Rectal smooth muscle tissue (tissue), 1 donor: ENCODE measurements around the gene FANK1.

Experiments used
- H3K27ac ChIP-seq: one replicate; pipeline ENCODE4 v1.7.0; 2013; ENCODE audit warnings: low read depth, low read length, inconsistent platforms
- H3K27me3 ChIP-seq: one replicate; pipeline ENCODE4 v1.7.0; 2013; ENCODE audit warnings: low read length; ENCODE audit not compliant: control insufficient read depth, insufficient read depth
- H3K36me3 ChIP-seq: one replicate; pipeline ENCODE4 v1.7.0; 2013; ENCODE audit warnings: low read length; ENCODE audit not compliant: control insufficient read depth, insufficient read depth
- H3K4me1 ChIP-seq: one replicate; pipeline ENCODE4 v1.7.0; 2013; ENCODE audit warnings: low read length; ENCODE audit not compliant: control insufficient read depth, insufficient read depth
- H3K4me3 ChIP-seq: one replicate; pipeline ENCODE4 v1.7.0; 2013; ENCODE audit warnings: low read length
- H3K9ac ChIP-seq: one replicate; pipeline ENCODE4 v1.7.0; 2013; ENCODE audit warnings: low read length

Gene FANK1

GRCh38 chr10:125984865-125985495 is 88.6 kb downstream of the FANK1 start:
- no peaks in the 10 kb centered on the region for H3K4me1 ChIP-seq
- no peaks in the 10 kb centered on the region for H3K27me3 ChIP-seq
- no peak overlapping the region for H3K9ac ChIP-seq
- H3K4me3 ChIP-seq: no peak overlapping the region
- no peaks in the 10 kb centered on the region for H3K36me3 ChIP-seq
- no peak overlapping the region for H3K27ac ChIP-seq

- no peak overlapping the region for H3K9ac ChIP-seq
- H3K27me3 ChIP-seq: no peaks in the 10 kb centered on the region
- no peak overlapping the region for H3K4me3 ChIP-seq
- no peak overlapping the region for H3K27ac ChIP-seq
- no peaks in the 10 kb centered on the region for H3K4me1 ChIP-seq
- no peaks in the 10 kb centered on the region for H3K36me3 ChIP-seq
Observed at GRCh38 chr10:125985557-125986240, 89.3 kb downstream of the FANK1 start.

GRCh38 chr10:125989791-125990190 is 93.4 kb downstream of the FANK1 start:
- Histone ChIP-seq H3K4me3 (no peak overlapping the region), H3K4me1 (no peaks in the 10 kb centered on the region), H3K9ac (no peak overlapping the region), H3K27ac (no peak overlapping the region), H3K27me3 (no peaks in the 10 kb centered on the region), H3K36me3 (no peaks in the 10 kb centered on the region)

GRCh38 chr10:125990974-125991373 is 94.6 kb downstream of the FANK1 start:
- H3K4me3 ChIP-seq: no peak overlapping the region
- no peak overlapping the region for H3K27ac ChIP-seq
- no peaks in the 10 kb centered on the region for H3K27me3 ChIP-seq
- H3K36me3 ChIP-seq: no peaks in the 10 kb centered on the region
- no peaks in the 10 kb centered on the region for H3K4me1 ChIP-seq
- H3K9ac ChIP-seq: no peak overlapping the region

- Histone ChIP-seq H3K27me3 (no peaks in the 10 kb centered on the region), H3K4me3 (no peak overlapping the region), H3K4me1 (no peaks in the 10 kb centered on the region), H3K9ac (no peak overlapping the region), H3K36me3 (no peaks in the 10 kb centered on the region), H3K27ac (no peak overlapping the region)
Observed at GRCh38 chr10:125991392-125991791, 95.0 kb downstream of the FANK1 start.

GRCh38 chr10:125992254-125992653 is 95.9 kb downstream of the FANK1 start:
- Histone ChIP-seq H3K9ac (no peak overlapping the region), H3K27ac (no peak overlapping the region), H3K36me3 (no peaks in the 10 kb centered on the region), H3K4me1 (no peaks in the 10 kb centered on the region), H3K27me3 (no peaks in the 10 kb centered on the region), H3K4me3 (no peak overlapping the region)

- Histone ChIP-seq H3K4me3 (no peak overlapping the region), H3K4me1 (no peaks in the 10 kb centered on the region), H3K27me3 (no peaks in the 10 kb centered on the region), H3K9ac (no peak overlapping the region), H3K36me3 (no peaks in the 10 kb centered on the region), H3K27ac (no peak overlapping the region)
Observed at GRCh38 chr10:125994601-125995000, 98.2 kb downstream of the FANK1 start.

GRCh38 chr10:125995726-125996304 is 99.5 kb downstream of the FANK1 start:
- Histone ChIP-seq H3K4me3 (no peak overlapping the region), H3K9ac (no peak overlapping the region), H3K36me3 (no peaks in the 10 kb centered on the region), H3K27me3 (no peaks in the 10 kb centered on the region), H3K27ac (no peak overlapping the region), H3K4me1 (no peaks in the 10 kb centered on the region)

GRCh38 chr10:125997586-125997985 is 101.2 kb downstream of the FANK1 start:
- Histone ChIP-seq H3K27me3 (no peaks in the 10 kb centered on the region), H3K36me3 (no peaks in the 10 kb centered on the region), H3K4me1 (no peaks in the 10 kb centered on the region), H3K4me3 (no peak overlapping the region), H3K27ac (no peak overlapping the region), H3K9ac (no peak overlapping the region)

GRCh38 chr10:125999694-126000093 is 103.3 kb downstream of the FANK1 start:
- H3K27me3 ChIP-seq: no peaks in the 10 kb centered on the region

GRCh38 chr10:126001576-126001975 is 105.2 kb downstream of the FANK1 start:
- no peak overlapping the region for H3K27ac ChIP-seq
- H3K4me3 ChIP-seq: no peak overlapping the region
- H3K9ac ChIP-seq: no peak overlapping the region
- H3K4me1 ChIP-seq: no peaks in the 10 kb centered on the region
- no peaks in the 10 kb centered on the region for H3K27me3 ChIP-seq
- no peaks in the 10 kb centered on the region for H3K36me3 ChIP-seq

More at GRCh38 chr10:125999694-126000093, 103.3 kb downstream of the FANK1 start:
- no peaks in the 10 kb centered on the region for H3K36me3 ChIP-seq
- H3K9ac ChIP-seq: no peak overlapping the region
- no peaks in the 10 kb centered on the region for H3K4me1 ChIP-seq
- no peak overlapping the region for H3K4me3 ChIP-seq
- H3K27ac ChIP-seq: no peak overlapping the region

GRCh38 chr10:126004752-126005151 is 108.4 kb downstream of the FANK1 start:
- Histone ChIP-seq H3K4me1 (no peaks in the 10 kb centered on the region), H3K9ac (no peak overlapping the region), H3K27ac (no peak overlapping the region), H3K27me3 (no peaks in the 10 kb centered on the region), H3K4me3 (no peak overlapping the region), H3K36me3 (no peaks in the 10 kb centered on the region)

- H3K9ac ChIP-seq: no peak overlapping the region
- H3K4me3 ChIP-seq: no peak overlapping the region
- H3K27ac ChIP-seq: no peak overlapping the region
- H3K27me3 ChIP-seq: no peaks in the 10 kb centered on the region
- no peaks in the 10 kb centered on the region for H3K4me1 ChIP-seq
- no peaks in the 10 kb centered on the region for H3K36me3 ChIP-seq
Observed at GRCh38 chr10:126006264-126006663, 109.9 kb downstream of the FANK1 start.
